PC-3 (cell line): ENCODE data around the gene CUTC. TPM values are rescaled to one million over a fixed set of nuclear protein-coding genes. Genes with fewer than 3 reads are reported as not detected.

ENCODE experiments used
- ATAC-seq: fragments of 200-7000 bp; cut with Tn5 transposase; 2 replicates; pipeline ENCODE4 v1.9.1; 2020; ENCODE audit warnings: mild to moderate bottlenecking, moderate library complexity
- BruUV-seq: library from RNA; stranded (reverse); fragments of 400-500 nt; replicated peaks from 2 replicates; lab custom pipeline; 2021; lab: Mats Ljungman, UMichigan
- CTCF ChIA-PET: fragments of 300-600 bp; sonication (Branson Sonifier 250); formaldehyde crosslinking; loops from one replicate; lab custom pipeline; 2022; ENCODE audit warnings: antibody characterized with exemption; lab: Charles Lee
- POLR2A ChIA-PET: fragments of 300-600 bp; sonication (Branson Sonifier 250); formaldehyde crosslinking; loops from one replicate; lab custom pipeline; 2022; ENCODE audit warnings: antibody characterized with exemption; ENCODE audit not compliant: unreplicated experiment; lab: Charles Lee
- DNase-seq: peaks from one replicate; pipeline ENCODE4 v3.0.0-alpha.2; 2015
- H2AFZ ChIP-seq: fragments of 300-600 bp; sonication (generic); 2 replicates; pipeline ENCODE4 v1.6.0; 2016; ENCODE audit warnings: antibody characterized with exemption, low read length
- H3F3A ChIP-seq: fragments of 300-600 bp; sonication (generic); one replicate; pipeline ENCODE4 v1.6.0; 2017; ENCODE audit warnings: antibody characterized with exemption, low read length, control low read depth, mild to moderate bottlenecking; ENCODE audit not compliant: unreplicated experiment
- H3K27ac ChIP-seq: fragments of 300-600 bp; sonication (generic); 2 replicates; pipeline ENCODE4 v1.5.1; 2016; ENCODE audit warnings: mild to moderate bottlenecking, low read length
- H3K27me3 ChIP-seq: fragments of 300-600 bp; sonication (generic); 2 replicates; pipeline ENCODE4 v1.6.1; 2016; ENCODE audit warnings: low read length, mixed read lengths
- H3K36me3 ChIP-seq: fragments of 300-600 bp; sonication (generic); 2 replicates; pipeline ENCODE4 v1.6.1; 2016; ENCODE audit warnings: low read depth, mixed run types, low read length, mixed read lengths
- H3K4me1 ChIP-seq: fragments of 300-600 bp; sonication (generic); 2 replicates; pipeline ENCODE4 v1.5.1; 2016; ENCODE audit warnings: low read length; ENCODE audit not compliant: insufficient read depth
- H3K4me2 ChIP-seq: fragments of 300-600 bp; sonication (generic); 2 replicates; pipeline ENCODE4 v1.6.0; 2016; ENCODE audit warnings: low read length
- H3K4me3 ChIP-seq: fragments of 300-600 bp; sonication (generic); 2 replicates; pipeline ENCODE4 v1.5.1; 2016; ENCODE audit warnings: mild to moderate bottlenecking, low read length, mixed read lengths
- H3K79me2 ChIP-seq: fragments of 300-600 bp; sonication (generic); 2 replicates; pipeline ENCODE4 v1.6.1; 2017; ENCODE audit warnings: low read length, mixed read lengths
- H3K9ac ChIP-seq: fragments of 300-600 bp; sonication (generic); 2 replicates; pipeline ENCODE4 v1.6.0; 2016; ENCODE audit warnings: mild to moderate bottlenecking, low read length
- H3K9me2 ChIP-seq: fragments of 300-600 bp; sonication (generic); replicated peaks from 2 replicates; pipeline ENCODE4 v1.6.1; 2016; ENCODE audit warnings: mixed run types, low read length, mixed read lengths
- H3K9me3 ChIP-seq: fragments of 300-600 bp; sonication (generic); 2 replicates; pipeline ENCODE4 v1.6.1; 2016; ENCODE audit warnings: low read length, mixed read lengths
- H4K20me1 ChIP-seq: fragments of 300-600 bp; sonication (generic); 2 replicates; pipeline ENCODE4 v1.6.1; 2016; ENCODE audit warnings: low read length, mixed read lengths
- EZH2 ChIP-seq: fragments of 300-600 bp; sonication (generic); IDR thresholded peaks from one replicate; pipeline ENCODE4 v1.6.1; 2017; ENCODE audit warnings: antibody characterized with exemption, mild to moderate bottlenecking, low read length; ENCODE audit not compliant: unreplicated experiment
- EZH2phosphoT487 ChIP-seq: fragments of 300-600 bp; sonication (generic); IDR thresholded peaks from 2 replicates; pipeline ENCODE4 v1.6.1; 2018; ENCODE audit warnings: mild to moderate bottlenecking, antibody characterized with exemption, low read length, borderline replicate concordance
- intact Hi-C: fragments of 100-400 bp; cut with micrococcal nuclease; formaldehyde crosslinking; loops from 2 replicates; pipeline ENCODE4 v1.9.0; 2023
- total RNA-seq: library from RNA; depleted of rRNA; stranded (reverse); fragments of >200 nt; gene quantifications from 2 replicates; pipeline ENCODE4 v1.2.3, GENCODE V29; 2014
- TF ChIP-seq, protein P1 (sequence below): fragments of 300-600 bp; sonication (generic); conservative IDR thresholded peaks from 2 replicates; pipeline ENCODE4 v1.5.1; 2017; ENCODE audit warnings: antibody characterized with exemption, low read depth, mild to moderate bottlenecking, low read length

Gene CUTC
- total RNA-seq, 1 experiment from 2014 or later = 10.2 TPM

- ATAC-seq = no peak
- DNase-seq = no peak
- intact Hi-C loops = no loop called here
- no TSS peak for BruUV-seq
- H3K4me2 ChIP-seq = no peak overlapping the region
- H3K27ac ChIP-seq = no peak overlapping the region
- H3K4me3 ChIP-seq = no peak overlapping the region
- H3F3A ChIP-seq = no peaks in the 10 kb centered on the region
- no peaks in the 10 kb centered on the region for H3K79me2 ChIP-seq
- ChIA-PET CTCF (no interaction called here), POLR2A (no interaction called here)
- H3K9me2 ChIP-seq = no peaks in the 10 kb centered on the region
- no peak overlapping the region for H2AFZ ChIP-seq
- TF ChIP-seq EZH2 = no peak
- no peak for TF ChIP-seq EZH2phosphoT487
- TF ChIP-seq, protein P1, sequence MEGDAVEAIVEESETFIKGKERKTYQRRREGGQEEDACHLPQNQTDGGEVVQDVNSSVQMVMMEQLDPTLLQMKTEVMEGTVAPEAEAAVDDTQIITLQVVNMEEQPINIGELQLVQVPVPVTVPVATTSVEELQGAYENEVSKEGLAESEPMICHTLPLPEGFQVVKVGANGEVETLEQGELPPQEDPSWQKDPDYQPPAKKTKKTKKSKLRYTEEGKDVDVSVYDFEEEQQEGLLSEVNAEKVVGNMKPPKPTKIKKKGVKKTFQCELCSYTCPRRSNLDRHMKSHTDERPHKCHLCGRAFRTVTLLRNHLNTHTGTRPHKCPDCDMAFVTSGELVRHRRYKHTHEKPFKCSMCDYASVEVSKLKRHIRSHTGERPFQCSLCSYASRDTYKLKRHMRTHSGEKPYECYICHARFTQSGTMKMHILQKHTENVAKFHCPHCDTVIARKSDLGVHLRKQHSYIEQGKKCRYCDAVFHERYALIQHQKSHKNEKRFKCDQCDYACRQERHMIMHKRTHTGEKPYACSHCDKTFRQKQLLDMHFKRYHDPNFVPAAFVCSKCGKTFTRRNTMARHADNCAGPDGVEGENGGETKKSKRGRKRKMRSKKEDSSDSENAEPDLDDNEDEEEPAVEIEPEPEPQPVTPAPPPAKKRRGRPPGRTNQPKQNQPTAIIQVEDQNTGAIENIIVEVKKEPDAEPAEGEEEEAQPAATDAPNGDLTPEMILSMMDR = no peak
- H4K20me1 ChIP-seq = no peaks in the 10 kb centered on the region
- H3K9ac ChIP-seq = no peak overlapping the region
- H3K36me3 ChIP-seq = no peaks in the 10 kb centered on the region
- H3K27me3 ChIP-seq = no peaks in the 10 kb centered on the region
- no peaks in the 10 kb centered on the region for H3K9me3 ChIP-seq
- no peaks in the 10 kb centered on the region for H3K4me1 ChIP-seq
Measured at GRCh38 chr10:99767901-99768300, 35.9 kb downstream of the CUTC start.

DNA sequence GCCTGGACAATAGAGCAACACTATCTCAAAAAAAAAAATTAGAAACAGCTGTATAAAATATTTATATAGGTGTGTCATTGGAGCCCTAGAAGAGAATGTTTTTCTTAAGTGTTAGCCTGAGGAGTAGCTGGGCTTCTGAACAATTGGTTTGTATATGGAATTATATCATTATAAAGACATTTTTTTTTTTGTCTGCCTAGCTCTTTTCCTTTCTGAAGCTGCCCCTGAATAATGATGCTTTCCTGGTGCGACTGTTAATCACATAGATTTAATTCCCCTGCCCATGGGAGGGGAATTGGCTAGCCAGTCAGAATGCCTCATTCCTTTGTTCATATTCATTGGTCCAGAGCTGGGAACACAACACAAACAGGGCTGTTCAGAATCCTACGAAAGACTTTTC is 36.5 kb downstream of the CUTC start:
- H3F3A ChIP-seq = no peaks in the 10 kb centered on the region
- H3K27me3 ChIP-seq = no peaks in the 10 kb centered on the region
- ChIA-PET POLR2A (no interaction called here), CTCF (no interaction called here)
- ATAC-seq (no peak), DNase-seq (no peak)
- no peaks in the 10 kb centered on the region for H4K20me1 ChIP-seq
- no peak overlapping the region for H3K27ac ChIP-seq
- BruUV-seq = no TSS peak
- no peak overlapping the region for H2AFZ ChIP-seq
- intact Hi-C loops = no loop called here
- no peak for TF ChIP-seq EZH2
- TF ChIP-seq EZH2phosphoT487 = no peak
- TF ChIP-seq, protein P1 = no peak
- H3K9me2 ChIP-seq = no peaks in the 10 kb centered on the region
- H3K4me2 ChIP-seq = no peak overlapping the region
- H3K9me3 ChIP-seq = no peaks in the 10 kb centered on the region
- no peak overlapping the region for H3K9ac ChIP-seq
- H3K4me1 ChIP-seq = no peaks in the 10 kb centered on the region
- no peaks in the 10 kb centered on the region for H3K79me2 ChIP-seq
- H3K36me3 ChIP-seq = no peaks in the 10 kb centered on the region
- no peak overlapping the region for H3K4me3 ChIP-seq

DNA sequence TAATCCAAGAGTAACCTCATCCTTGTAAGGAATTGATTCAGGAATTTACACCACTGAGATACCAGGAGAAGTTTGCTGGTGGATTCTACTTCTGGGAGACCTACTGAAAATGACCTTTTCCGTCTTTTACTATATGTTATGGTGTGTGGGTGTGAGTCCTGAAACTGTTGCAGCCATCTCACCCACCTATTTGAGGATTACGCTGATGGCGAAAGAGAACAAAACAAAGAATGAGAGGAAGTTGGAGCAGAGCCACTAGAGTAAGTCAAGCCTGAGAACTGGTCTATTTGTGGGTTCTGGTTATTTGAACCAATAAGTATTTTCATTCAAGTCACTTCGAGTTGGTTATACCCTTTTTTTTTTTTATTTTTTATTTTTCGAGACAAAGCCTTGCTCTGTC is 37.7 kb downstream of the CUTC start:
- CTCF ChIA-PET = no interaction called here
- no peaks in the 10 kb centered on the region for H4K20me1 ChIP-seq
- no peaks in the 10 kb centered on the region for H3K4me1 ChIP-seq
- no peaks in the 10 kb centered on the region for H3K9me2 ChIP-seq
- H3K27me3 ChIP-seq = no peaks in the 10 kb centered on the region
- H3K36me3 ChIP-seq = no peaks in the 10 kb centered on the region
- TF ChIP-seq, protein P1 = no peak
- TF ChIP-seq EZH2phosphoT487 = no peak
- TF ChIP-seq EZH2 = no peak
- H3K4me3 ChIP-seq = no peak overlapping the region
- H3K9me3 ChIP-seq = no peaks in the 10 kb centered on the region
- no peak overlapping the region for H2AFZ ChIP-seq
- ATAC-seq = no peak
- H3K9ac ChIP-seq = no peak overlapping the region
- intact Hi-C loops = no loop called here
- no peak overlapping the region for H3K27ac ChIP-seq
- no TSS peak for BruUV-seq
- no peak for DNase-seq
- no peaks in the 10 kb centered on the region for H3K79me2 ChIP-seq
- no peak overlapping the region for H3K4me2 ChIP-seq
- no peaks in the 10 kb centered on the region for H3F3A ChIP-seq
- POLR2A ChIA-PET = no interaction called here
